ENCODE results near the gene MANBA.
"Not testable (repeated sequence)": the region's sequence is repeated elsewhere in the genome, so short reads cannot be mapped to it uniquely, and the experiment has no call there.

MANBA gene

DNA sequence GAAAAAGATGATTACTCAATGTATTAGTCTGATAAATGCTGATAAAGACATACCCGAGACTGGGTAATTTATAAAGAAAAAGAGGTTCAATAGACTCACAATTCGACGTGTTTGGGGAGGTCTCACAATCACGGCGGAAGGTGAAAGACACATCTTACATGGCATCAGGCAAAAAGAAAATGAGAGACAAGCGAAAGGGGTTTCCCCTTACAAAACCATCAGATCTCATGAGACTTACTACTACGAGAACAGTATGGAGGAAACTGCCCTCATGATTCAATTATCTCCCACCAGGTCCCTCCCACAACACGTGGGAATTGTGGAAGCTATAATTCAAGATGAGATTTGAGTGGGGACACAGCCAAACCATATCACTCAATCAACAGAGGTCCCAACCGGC is 141.7 kb downstream of the MANBA start:
- not testable (repeated sequence) for DNase-seq

DNA sequence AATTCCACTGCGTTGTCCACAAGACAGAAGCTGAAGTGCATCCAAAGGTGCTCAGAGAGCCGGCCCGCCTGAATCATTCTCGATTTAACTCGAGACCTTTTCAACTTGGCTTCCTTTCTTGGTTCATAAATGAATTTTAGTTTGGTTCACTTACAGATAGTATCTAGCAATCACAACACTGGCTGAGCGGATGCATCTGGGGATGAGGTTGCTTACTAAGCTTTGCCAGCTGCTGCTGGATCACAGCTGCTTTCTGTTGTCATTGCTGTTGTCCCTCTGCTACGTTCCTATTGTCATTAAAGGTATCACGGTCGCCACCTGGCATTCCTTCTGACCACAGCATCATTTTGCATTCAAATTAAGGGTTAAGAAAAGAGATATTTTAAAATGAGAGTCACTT is 144.1 kb downstream of the MANBA start:
- DNase-seq, result no peak

DNA sequence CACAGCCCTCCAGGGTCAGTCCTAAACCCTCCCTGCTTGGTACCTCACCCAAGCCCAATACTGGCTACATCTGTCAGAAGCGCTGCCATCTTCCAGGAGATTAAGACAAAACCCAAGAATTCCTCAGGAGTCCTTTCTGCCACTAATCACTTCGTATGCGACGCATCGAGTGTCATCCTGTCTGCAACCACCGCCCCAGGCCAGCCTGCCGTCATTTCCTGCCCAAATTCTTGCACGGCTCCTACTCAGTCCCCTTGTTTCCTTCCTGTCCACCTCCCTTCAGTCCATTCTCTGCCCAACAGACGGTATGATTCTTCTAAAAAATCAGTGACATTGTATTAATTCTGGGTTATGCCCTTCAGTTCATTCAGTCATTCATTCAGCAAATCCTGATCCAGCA is 146.0 kb downstream of the MANBA start:
- DNase-seq, result no peak

DNA sequence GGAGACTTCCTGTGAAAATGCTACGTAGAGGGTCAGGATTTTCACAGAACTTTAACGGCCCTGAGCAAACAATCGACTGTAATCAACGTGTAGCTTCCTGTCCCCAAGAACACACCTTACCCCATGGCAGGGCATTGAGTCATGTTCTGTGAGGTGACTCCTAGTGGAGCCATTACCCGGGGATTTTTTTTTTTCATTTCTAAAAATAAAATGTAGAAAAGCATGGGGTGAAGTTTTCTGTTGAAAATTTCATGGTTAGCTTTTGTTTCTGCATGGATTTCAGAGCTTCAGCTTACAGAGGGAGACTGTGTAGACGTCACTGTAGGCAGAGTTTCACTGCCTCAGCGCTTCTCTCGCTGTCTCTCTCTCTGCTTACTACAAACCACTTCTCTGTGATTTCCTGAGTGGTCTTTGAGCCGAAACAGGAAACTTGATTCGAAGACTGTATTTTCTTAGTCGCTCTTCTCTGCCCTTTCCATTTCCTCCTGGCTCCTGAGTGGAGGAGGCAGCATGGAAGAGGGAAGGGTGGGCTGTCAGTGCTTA is 147.9 kb downstream of the MANBA start:
- no peak for DNase-seq

DNA sequence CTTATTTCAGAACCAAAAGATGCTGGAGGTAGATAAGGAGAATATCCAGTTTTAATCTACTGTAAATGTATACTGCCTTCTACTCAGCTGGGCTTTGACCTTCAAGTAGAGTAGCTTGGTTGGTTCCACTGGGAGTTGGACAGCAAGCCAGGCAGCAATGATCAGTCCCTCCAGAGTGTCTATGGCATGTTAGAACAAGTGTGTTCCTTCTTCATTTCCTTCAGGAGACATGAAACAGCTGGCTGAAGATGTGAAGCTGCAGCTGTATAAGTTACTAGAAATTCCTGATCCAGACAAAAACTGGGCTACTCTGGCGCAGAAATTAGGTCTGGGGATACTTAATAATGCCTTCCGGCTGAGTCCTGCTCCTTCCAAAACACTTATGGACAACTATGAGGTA is 148.6 kb downstream of the MANBA start:
- no peak for DNase-seq

DNA sequence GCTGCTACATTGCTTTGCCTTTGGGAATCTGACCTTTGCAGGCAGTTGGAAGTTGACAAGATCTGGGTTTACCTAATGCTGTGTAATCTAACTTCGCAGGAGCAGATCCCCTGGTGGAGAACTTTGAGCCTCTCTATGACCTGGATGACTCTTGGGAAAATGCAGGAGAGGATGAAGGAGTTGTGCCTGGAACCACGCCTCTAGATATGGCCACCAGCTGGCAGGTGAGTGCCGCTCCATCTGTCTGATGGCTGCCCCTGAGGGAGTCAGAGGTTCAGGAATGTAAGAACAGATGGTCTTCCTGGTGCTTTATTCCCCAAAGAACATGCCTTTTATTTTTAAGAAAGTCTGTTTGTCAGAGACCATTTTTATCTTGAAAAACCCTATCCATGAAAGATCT is 150.3 kb downstream of the MANBA start:
- peak; percentile 69 for DNase-seq

DNA sequence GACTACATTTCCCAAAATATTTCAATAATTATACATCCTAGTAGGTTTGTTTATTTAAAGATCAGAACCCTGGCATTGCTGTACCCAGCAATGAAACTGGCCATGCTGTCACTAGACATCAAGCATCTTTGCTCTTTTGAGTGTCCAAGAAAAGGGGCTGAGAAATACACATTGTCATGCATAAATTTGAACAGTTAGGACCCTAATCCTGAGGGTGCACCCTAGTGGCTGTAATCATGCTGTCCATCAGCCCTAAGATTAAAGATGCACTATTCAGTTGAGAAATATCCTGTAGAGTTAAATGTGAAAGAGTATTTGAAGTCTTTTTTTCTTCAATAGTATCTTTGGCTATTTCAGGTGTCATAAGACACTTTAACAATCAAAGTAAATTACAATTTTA is 150.8 kb downstream of the MANBA start:
- no peak for DNase-seq

DNA sequence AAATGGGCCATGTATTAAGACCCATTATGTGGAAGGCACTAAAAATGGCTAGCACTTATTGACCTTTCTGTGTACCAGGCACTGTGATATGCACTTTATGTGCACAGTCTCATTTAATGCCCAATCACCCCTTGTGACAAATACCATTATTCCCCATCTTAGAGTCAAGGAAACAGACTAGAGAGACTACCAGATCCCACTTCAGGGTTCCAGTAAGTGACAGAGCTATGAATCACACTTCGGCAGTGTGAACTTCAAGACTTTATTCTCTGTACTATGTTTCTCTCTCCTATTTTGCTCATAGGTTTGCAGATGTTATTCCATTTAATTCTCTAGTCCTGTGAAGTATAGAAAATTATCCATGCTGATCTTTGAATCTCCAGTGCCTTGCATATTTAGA is 152.6 kb downstream of the MANBA start:
- DNase-seq, result no peak

DNA sequence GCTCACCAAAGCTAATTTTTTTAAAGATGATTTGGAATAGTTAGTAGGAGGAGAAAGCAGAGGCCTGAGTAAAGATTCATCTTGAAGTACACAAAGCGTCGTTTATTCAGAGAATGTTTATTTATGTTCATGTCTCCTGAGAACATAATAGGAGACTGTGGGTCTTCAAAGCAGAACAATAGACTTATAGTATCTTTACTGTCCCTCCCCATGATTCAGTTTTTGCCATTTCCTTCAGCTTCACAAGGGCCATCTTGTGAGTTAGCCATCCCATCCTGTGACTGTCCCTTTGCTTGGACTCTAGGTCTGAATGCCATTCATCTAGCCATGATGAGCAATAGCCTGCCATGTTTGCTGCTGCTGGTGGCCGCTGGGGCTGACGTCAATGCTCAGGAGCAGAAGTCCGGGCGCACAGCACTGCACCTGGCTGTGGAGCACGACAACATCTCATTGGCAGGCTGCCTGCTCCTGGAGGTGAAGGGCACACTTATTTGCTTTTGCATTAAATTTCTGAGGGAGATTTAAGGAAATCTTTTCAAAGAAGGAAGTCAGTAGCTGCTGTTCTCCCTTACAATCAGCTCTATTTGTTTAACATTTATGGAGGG is 153.8 kb downstream of the MANBA start:
- DNase-seq, result no peak

DNA sequence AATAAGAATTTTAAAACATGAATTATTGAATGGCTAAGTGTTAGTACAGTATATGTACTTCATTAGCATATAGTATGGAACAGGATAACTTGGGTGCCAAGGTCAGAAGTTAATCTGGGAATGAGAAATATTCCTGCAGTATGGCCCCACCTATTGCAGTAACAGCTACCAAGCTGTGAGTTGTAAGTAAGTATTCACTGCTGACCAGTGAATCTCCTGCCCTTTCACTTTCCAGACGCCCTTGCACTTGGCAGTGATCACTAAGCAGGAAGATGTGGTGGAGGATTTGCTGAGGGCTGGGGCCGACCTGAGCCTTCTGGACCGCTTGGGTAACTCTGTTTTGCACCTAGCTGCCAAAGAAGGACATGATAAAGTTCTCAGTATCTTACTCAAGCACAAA is 154.5 kb downstream of the MANBA start:
- no peak for DNase-seq

DNA sequence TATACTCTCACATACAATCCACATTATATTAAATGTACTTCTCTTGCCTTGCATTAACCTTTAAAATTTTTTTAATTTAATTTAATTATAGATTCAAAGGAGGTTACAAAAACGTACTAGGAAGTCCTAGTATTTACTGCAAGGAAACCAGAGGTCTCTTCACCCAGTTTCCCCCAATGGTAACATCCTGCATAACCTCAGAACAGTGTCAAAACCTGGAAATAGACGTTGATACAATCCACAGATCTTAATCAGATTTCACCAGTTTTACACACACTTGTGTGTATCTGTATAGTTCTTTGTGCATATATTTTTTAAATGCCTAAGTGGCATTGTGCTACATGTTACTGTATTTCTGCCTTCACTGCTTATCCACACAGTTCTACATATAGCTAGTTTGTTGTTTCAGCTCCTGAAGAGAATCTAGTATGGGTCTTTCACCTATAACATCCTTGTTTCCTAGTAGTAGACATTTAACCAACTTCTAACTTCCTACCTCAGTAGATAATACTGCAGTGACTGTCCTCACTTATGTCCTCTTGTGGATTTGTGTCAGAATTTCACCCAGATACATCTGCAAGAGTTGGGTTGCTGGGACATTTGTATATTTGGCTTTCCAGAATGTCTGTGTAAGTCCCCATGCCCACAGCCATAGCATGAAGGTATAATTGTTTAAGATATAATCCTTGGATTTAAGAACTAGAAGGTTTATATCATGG is 156.4 kb downstream of the MANBA start:
- DNase-seq, result no peak

DNA sequence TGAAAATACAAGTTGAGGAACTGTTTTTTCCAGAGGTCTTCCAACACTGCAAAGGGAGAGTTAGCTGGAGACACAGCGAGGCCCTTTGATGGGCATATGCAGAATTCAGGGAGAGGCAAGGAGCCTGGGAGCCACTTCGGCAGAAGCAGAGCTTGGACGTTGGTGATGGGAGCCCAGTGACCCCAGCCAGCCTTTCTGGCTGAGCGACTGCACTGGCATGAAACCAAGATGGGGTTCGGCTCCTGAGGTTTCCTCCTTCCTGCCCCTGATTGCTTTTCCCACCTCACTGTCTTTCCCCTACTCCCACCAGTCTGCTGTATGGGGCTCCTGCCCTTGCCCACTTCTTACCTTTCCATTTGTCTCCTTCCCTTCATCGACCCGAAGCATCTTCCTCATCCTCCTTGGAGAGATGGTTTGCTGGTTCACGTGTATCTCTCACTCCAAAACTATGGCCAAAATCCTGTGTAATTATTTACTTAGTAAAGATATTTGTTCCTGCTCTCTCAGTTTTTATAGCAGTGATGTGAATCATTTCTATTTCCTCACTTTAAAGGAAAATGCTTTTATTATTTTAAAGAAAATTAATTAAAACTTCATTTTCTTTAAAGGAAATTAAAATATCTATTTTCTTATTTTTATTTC is 159.1 kb downstream of the MANBA start:
- DNase-seq, result no peak

DNA sequence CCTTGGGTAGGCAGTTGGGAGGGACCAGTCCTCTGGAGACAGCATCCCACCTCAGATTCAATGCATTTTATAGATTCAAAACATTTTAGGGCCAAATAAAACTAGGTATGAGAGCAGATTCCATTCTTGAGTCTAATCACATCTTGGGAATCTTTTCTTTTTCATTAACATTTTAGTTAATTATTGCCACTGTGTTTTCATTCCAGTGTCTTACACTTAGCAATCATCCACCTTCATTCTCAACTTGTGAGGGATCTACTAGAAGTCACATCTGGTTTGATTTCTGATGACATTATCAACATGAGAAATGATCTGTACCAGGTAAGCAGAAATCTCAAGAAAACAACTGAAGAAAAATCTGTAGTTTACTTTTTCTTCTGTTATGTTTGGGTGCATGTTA is 160.1 kb downstream of the MANBA start:
- no peak for DNase-seq

DNA sequence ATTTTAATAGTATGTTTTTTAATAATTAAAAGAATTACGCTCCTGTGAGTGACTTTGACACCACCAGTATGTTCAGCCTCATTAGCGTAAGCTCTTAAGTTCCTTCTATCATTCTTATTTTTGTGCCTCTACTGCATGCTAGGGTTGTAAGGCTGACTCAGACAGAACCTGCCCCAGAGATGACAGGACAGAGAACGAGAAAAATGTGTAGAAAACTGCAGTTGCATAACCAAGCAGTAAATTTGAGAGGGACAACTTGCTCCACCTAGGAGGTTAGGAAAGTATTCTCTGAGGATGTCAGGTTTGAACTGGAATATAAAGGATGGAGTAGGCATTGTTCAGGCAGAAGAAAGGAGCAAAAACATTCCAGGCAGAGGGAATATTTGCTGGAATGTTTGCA is 160.9 kb downstream of the MANBA start:
- DNase-seq, result no peak

DNA sequence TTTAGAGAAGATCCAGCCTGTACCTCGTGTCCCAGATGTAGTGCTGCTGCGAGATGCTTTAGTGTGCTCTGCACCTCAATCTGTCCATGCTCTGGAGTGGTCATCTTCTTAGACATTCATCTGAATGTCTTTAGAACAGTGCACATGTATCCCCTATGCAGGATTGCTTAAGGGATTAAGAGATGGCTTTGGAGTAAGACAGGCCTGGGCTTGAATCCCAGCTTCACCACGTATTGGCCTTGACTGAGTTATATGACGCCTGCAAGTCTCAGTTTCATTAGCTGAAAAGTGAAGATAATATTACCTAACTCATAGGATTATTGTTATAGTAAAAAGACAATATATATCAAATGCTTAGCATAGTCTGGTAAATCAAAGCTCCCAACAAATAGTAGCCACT is 161.3 kb downstream of the MANBA start:
- no peak for DNase-seq

DNA sequence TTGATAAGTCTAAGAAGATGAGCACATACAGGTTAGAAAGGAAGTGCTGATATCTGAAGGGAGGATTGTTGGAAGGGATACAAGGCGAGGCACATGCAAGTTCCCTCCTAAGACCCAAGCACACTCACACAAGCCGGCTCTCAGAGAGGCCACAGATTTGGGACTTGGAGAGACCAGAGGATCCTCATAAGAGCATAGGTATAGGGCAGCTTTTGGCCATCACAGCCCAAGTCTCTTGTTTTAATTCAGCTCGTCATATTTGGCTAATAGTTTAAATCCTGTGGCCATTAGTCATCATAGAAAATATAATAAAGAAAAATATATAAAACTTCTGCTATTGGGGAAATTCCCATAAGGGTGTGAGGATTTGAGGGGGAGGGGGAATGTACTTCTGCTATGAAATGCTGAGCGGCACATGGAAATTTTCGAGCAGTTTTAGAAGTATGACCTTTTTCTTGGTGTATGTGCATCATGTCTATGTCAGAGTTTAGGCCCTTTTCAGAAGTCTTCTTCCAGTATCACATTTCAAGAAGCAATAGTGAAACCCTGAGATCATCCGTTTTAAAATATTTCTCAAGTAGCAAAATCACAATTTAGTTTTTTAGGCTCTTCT is 161.9 kb downstream of the MANBA start:
- DNase-seq, result no peak

DNA sequence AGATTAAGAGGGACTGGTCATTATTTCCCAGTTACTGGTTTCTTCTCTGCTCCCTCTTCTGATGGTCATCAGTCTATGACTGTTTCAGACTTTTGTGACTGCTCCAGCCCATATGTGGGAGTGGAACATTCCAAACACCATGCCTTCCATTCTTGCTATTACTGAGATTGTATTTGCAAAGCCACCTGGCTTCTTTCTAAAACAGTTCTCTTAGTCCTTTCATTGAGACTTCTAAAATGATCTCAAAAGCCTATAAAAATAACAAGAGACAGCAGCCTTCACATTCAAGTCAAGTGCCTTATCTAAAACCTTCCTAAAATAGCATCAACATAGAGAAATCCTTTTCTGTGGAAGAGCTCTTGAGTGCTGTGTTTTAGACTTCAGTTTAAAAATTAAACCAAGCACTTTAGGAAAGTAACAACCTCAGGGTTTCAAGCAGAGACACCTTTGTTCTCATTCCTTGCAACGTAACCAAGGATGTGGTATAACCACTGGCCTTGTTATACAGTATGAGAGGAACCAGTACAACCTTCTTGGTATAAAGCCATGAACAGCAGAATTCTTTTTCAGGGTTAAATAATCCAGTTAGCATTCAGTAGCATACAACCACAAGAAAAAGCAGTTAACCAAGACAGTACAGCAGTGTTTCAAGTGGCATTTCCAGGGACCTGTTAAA is 162.5 kb downstream of the MANBA start:
- no peak for DNase-seq

DNA sequence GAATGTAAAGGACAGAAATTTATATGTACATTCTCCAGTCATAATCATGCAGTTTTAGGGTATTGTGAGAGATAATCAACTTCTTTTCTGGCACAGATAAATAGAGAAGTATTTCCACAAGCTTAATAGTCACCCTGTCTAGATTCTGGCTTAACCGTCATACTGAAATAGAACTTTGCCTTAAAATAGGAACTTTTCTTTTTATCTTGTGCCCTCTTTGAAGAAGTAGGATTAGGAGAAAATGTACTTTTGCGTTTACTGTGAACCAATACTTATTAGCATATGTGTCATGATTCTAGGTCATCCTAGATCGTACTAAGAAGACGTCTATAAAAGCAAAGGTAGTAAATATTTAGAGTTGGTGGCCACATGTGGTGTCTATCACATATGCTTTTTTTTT is 164.2 kb downstream of the MANBA start:
- DNase-seq, result no peak

DNA sequence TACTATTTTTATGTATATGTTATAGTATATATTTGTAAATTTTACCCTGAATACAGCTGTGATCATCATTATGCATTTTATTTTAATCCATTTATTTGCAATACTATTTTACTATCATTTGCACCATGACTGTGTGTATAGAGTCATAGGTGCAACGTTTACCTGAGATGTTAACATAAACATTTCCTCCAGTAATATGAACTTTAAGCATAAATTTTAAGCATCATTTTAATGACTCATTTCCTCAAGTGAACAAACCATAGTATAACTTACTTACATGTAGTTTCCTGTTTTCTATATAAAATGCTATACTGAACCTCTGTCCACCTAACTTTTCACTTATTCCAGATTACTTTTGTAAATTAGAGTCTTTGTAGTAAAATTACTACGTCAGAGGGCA is 166.8 kb downstream of the MANBA start:
- no peak for DNase-seq

DNA sequence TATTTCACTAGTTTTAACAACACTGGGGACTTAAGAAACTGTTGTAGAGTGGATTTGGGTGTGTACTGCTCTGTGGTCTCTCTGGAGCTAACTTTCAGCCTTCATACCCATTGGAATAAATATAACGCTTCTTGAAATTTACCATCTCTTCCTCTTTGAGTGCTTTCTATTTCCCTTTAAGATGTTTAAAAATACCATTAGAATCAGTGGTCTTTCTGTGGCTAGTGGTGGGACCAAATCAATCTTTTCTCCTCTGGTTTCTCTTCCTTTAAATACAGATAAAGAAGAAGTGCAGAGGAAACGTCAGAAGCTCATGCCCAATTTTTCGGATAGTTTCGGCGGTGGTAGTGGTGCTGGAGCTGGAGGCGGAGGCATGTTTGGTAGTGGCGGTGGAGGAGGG is 167.6 kb downstream of the MANBA start:
- DNase-seq, result no peak

DNA sequence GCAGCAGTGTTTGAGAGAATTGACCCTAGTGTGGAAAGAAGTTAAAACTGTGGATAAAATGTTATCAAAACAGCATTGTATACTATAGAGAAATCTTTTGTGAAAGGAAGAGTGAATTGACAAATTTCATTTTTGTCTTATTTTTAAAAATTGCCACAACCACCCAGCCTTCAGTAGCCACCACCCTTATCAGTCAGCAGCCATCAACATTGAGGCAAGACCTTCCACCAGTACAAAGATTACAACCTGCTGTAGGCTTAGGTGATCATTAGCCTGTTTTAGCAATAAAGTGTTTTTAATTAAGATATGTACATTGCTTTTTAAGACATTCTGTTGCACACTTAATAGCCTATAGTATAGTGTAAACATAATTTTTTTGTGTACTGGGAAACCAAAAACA is 168.5 kb downstream of the MANBA start:
- no peak for DNase-seq

DNA sequence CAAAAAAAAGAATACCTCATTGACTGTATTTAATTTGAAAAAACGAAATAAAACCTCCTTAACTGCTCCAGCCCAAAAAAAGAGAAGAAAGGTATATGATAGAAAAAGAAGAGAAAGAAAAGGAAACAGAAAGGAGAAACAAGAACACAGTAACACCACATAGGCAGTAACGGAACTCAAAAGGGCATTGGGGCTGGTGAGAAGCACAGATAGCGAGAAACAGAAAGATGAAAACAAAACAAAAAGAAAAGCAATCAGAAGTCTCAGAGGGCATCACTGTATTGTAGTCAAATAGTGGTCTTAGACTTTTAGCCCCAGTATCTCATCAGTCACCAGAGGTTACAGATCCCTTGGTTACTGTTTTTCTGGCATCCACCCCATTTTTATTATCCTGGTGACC is 171.0 kb downstream of the MANBA start:
- DNase-seq, result no peak

DNA sequence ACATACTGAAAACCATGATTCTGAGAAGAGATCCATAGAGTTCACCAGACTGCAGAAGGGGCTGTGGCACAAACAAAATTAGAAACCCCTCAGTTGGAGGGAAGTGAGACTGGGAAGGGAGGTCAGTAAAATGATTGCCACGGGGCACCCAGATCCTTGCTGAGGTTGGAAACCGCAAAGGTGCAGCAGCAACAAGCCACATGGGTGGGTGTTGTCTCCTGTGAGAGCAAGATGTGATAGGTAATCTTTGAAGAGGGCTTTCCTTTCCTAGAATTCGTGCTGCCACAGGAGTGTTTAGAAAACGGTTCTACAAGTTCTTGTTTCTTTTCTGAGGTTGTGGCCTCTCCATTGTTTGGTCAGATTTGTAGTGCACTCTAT is 174.1 kb downstream of the MANBA start:
- no peak for DNase-seq
